HG02884 (cell line): ENCODE results near the gene RCSD1.

Experiments
- ATAC-seq: cut with Tn5 transposase; IDR thresholded peaks from one replicate; pipeline ENCODE4 v1.9.1; 2021; ENCODE audit warnings: mild to moderate bottlenecking, moderate library complexity; ENCODE audit not compliant: unreplicated experiment

RCSD1 gene

DNA sequence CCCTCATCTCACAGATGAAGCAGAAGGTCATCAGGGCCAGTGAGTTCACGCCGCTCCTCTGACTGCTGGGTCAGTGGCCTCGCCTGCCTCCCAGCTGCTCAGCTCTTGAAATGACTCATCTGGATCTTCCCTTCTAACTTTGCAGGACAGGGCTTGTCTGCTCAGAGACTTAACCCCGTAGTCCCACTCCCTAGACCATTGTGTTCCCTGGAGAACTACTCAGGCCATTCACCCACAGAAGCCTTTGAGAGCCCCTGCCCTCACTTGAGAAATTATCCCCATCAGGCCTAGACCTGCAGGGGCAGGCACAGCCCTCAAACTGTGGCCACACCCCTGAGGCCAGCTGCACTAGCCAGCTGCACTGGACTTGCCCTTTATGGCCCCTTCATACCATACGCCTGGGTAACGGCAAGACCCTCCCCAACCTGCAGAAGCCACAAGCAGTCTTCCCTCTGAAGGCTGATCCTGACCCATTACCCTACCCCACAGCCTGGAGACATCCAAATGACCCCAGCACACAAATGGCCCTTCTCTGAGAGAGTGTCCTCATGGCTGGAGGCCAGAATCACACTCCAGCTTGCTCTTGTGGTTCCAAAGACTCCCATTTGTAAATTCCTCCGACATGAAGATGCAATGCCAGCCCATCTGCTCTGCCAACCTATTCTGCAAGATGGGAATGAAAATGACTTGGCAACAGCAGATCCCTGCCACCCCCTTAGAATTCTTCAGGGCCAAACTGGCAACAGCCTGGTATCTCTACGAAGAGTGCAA, 33.2 kb downstream of the RCSD1 start:
- peak; percentile 54 for ATAC-seq

DNA sequence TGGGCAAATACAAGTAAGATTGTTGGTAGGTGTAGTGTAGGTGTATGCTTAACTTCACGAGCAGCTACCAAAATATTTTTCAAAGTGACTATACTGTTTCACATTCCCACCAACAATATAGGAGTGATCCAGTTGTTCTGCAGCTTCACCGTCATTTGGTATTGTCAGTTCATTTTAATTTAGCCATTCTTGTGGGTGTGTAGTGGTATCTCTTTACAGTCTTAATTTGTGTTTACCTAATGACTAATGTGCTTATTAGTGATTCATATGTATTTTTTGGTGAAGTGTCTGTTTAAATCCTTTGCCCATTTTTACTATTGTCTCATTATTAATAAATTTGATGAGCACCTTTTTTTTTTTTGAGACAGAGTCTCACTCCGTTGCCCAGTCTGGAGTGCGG, 35.4 kb downstream of the RCSD1 start:
- no peak for ATAC-seq

DNA sequence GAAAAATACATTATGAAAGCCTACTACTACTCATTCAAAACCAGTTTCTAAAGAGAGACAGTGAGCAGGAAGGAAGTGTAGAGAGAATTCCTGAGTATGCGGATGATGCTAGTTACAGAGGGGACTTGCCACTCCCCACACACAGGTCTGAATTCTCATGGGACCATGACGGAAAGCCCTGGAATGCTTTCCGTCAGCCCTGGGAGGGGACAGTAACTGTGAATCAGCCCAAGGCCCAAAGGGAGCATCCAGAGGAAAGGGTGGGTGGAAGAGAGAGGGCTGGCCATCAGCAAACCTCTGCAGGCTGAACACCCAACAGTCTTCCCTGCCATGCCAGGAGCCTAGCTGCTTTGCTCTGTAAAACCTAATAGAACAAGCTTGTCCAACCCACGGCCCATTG, 36.4 kb downstream of the RCSD1 start:
- no peak for ATAC-seq

DNA sequence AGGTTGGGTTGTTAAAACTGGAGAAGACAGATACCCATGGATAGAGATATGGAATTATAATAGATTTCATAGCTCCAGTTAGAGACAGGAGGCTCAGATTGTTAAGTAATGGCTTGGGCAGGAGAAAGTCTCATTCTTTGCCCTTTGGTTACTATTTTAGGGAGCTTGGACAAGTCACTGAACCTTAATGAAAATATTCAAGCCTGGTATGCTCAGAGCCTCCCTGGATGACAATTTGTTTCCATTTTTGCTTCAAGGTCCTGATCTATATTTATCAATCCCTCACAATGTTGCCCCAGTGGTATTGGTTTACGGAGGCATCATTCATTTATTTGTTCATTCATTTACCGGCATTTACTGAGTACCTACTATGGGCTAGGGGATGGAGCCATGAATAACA, 37.5 kb downstream of the RCSD1 start:
- no peak for ATAC-seq

DNA sequence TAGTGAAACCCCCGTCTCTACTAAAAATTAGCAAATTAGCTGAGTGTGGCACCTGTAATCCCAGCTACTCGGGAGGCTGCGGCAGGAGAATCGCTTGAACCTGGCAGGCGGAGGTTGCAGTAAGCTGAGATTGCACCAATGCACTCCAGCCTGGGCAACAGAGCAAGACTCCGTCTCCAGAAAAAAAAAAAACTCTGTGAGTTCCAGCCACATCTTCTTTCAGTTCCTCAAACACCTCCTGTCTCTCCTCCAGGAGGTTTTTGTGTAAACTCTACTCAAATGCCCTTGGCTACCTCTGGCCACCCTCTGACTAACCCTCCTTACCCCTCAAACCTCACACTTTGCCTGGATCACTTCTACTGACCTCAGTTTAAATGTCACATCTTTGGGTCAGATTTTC, 38.1 kb downstream of the RCSD1 start:
- peak; percentile 63 for ATAC-seq

DNA sequence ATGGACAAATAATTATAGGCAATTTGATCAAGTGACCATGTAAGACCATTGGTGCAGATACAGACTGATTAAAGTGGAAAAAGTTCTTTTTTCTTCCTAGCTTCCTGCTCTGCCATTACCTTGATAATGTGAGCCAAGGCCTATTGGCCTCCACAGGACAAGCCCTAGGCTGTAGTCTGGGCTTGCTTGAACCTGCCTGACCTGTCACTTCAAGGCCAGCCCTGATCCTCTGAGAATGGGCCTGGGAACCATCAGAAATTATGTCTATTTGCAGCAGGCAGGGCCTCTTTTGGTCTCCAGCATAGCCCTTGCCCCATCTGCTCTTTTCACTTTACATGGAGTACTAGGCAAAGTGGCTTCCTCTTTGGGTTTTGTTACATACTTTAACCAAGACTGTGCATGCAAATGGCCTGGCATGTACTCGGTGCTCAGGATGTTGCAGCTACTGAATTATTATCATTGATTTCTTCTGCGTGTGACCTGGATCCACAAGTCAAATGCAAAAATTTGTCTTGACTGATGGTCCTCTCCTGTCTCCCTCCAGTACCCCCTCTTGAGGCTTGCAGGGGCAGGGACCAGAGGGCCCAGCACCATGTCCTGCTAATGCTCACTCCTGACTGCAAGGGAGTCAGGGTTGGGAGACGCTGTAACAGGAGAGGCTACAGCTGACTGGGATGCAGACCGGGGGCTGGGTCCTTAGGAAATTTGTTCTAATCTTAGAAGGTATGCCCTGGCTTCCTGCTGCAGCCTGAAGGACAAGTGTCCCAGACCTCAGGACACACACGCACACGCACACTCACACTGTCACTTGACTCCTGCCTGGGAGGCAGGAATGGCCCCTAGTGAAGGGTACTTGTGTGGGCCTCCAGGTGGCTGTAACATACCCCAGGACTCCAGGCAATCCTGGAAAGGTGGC, 39.4 kb downstream of the RCSD1 start:
- ATAC-seq = peak; percentile 52

DNA sequence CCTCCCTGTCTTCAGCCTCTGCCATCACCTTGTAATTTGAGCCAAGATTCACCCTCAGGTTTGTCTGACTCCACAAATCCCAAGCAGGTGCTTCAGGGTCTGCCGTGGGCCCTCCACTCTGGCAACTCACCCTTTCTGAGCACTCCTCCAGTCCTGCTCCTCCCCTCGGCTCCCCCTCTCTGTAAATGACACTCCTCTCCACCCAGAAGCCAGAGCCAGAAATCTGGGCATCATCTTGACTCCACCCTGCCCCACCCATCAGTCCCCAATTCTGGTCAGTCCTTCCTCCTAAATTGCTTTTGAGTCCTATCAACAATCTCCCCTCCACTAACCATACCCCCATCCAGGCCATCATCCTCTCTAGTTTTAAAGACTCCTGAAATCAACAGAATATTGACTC, 40.5 kb downstream of the RCSD1 start:
- no peak for ATAC-seq

DNA sequence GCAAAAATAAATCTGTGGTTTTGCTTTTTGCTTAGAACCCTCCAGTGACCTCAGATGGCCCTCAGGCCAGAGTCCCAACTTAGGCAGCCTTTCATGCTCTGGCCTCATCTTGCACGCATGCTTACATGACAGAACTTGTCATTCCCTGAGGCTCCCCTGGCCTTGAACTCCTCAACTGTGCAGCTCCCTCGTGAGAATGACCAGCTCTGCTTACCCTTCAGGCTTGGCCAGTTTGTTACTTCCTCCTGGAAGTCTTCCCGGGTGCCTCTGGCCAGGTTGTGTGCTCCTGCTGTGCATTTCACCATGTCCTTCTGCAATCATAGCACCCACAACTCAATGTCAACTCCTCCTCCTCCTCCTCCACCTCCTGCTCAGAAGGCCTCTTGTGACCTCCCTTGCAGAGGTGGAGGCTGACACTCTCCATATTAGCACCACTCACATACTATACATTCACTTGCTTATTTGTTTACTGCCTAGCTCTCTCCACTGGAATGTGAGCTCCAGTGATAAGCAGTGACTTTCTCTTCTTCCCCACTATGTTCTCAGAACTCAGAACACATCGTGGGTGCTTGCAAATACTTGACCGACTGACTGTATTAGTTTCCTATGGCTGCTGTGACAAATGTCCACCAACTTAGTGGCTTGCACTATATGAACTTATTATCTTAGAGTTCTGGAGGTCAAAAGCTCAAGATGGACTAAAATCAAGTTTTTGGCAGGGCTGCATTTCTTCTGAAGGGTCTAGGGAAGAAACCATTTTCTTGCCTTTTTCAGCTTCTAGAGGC, 41.9 kb downstream of the RCSD1 start:
- no peak for ATAC-seq

DNA sequence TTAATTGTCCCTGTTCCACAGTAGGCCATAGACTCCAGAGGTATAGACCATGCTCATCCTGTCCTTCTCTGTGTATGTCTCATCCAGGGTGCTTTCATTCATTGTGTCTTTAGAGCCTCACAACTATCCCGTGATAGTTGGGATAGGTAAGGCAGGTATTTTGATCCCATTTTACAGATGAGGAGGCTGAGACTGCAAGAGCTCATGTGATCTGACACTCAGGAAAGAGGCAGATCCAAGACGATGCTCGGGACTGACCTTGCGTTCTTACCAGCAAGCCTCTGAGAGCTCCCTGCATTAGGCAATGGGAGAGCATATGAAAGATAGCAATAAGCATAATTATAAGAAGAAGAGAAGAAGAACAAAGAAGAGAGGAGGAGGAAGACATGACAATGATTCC, 42.8 kb downstream of the RCSD1 start:
- ATAC-seq = no peak

DNA sequence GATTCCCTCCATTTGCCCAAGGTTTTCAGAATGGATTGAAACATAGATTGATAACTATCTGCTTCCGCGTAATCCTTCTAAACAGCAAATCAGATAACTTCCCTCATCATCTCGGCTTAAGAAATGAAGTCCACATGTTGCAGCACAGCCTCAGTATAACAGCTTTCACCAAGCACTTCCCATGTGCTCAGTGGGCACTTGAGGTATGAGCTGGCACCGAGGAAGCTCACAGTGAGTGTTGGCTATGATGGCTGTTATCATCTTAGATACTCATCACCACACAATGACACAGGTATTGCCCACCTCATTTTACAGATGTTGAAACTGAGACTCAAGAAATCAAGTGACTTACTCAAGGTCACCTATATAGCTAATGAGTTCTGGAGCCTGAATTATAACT, 43.2 kb downstream of the RCSD1 start:
- ATAC-seq = no peak

DNA sequence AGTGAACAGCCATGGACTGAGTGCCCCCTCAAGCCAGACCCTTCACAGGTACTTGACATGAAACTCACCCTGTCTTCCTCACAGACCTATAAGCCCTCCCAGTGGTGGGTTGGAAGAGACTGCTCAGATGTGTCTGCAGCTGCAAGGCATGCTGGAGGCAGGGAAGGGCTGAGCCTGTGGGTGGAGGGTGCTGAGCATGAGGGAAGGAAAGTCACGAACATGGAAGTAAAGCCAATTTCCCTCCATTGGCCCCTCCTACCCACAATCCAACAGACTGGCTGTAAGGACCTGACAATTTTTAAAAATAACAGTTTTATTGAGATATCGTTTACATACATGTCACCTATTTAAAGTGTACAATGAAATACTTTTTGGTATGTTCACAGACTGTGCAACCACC, 44.1 kb downstream of the RCSD1 start:
- no peak for ATAC-seq

DNA sequence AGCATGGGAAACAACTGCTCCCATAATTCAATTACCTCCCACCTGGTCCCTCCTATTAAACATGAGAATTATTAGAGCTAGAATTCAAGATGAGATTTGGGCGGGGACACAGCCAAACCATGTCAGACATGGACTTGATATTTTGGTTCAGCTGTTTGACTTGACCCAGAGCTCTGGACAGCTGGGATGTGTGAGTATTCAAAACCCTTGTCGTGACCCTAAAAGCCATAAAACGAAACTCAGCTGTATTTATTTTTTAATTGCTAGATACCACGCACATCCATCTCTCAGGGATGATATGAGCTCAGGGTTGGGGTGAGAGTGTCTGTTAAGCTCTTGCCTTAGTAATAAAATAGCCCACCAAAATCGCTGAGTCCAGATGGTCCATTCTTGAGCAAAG, 45.4 kb downstream of the RCSD1 start:
- ATAC-seq = no peak

DNA sequence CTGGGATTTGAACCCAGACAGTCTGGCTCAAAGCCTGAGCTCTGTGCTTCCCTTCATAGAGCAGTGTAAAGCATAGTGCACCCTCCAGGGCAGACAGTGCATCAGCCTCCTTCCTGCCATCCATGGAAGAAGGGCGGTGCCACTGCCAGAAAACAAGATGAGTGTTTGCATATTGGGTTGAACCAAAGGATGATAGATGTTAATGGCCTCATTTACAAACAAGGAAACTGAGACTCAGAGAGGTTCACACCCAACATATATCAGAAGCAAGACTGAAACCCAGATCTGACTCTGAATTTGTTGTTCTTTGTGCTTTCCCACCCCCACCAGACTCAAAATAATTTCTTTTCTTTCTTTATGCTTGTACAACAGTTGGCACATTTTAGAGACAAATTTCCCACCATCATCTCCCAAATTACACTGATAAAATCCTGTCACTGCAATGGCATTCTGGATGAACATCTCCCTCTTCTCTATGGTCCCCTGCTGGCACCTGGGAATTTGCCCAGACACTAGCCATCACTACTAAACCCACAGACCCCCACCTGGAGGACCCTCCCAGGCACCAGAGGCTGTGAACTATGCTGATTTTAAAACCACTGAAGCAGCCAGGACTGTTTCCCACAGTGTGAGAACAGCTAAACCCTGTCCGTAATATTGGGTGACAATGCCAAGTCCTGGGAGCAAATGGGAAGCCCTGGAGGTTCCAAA, 46.3 kb downstream of the RCSD1 start:
- peak; percentile 49 for ATAC-seq

DNA sequence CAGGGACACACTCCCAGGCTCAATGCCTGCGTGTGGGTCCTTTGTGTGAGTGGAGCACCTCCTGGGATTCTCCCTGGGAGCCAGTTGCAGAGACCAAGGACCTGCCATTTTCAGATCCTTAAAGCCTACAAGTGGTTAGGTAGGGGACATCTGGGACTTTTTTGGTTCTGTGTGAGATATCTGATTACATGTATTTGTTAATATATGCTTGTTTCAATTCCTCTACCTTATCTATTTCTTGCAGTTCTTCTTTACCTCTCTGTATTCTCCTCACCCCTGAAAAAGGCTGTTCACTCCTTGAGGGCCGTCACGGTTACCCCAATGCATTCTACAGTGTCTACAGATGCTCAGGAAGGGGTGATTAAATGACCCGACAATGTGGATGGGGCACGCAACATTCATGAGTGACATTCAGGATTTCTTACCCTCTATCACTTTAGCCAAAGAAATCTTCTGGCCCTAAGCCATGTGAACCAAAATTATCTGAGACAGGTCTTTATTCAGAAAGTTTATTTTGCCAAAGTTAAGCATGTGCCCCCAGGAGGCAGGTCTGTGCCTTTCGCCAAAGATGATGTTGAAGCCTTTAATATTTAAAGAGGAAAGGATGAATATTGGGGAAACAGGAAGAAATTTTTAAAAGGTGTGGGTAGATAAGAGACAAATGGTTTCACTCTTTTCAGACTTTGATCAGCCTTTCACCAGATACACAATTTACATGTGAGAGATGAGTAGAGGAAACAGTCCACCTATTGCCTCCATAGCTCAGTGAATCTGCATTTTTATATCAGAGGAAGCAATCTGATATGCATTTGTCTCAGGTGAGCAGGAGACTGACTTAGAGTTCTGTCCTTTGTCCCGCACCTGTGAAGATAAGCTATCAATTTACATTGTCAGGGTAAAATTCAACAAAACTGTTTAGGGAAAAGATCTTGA, 47.1 kb downstream of the RCSD1 start:
- ATAC-seq = no peak

DNA sequence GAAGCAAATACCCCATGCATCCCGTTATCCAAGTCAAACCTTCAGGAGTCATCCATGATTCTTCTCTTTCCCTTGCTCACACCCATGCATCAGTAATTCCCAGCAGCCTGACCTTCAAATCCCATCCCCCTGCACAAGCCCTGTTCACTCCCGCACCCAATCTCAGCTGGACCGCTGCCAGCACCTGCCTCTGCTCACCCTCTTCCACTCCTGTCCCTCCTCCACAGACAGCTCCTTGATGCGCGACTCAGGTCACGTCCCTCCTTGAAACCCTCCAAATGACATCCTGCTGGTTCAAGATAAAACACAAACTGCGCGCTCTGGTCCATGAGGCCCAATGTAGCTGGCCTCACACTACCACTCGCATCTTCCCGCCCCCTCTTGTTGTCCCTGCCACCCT, 48.4 kb downstream of the RCSD1 start:
- no peak for ATAC-seq

DNA sequence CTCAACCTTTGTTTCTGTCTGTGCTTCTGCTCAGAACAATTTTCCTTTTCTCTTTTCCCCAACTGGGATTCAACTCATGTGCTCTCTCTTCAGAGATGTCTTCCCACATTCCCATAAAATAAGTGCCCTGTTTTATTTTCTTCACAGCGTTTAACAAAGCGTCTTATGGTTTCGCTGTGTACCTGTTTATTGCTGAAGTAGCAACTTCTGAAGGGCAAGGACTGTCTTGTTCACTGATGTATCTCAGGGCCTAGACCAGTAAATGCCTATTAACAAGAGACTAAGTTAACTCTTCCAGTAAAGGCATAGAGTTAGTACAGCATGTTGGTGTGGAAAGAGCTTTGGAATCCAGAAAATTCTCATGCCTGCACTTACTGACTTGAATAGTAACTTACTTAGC, 48.8 kb downstream of the RCSD1 start:
- ATAC-seq = no peak

DNA sequence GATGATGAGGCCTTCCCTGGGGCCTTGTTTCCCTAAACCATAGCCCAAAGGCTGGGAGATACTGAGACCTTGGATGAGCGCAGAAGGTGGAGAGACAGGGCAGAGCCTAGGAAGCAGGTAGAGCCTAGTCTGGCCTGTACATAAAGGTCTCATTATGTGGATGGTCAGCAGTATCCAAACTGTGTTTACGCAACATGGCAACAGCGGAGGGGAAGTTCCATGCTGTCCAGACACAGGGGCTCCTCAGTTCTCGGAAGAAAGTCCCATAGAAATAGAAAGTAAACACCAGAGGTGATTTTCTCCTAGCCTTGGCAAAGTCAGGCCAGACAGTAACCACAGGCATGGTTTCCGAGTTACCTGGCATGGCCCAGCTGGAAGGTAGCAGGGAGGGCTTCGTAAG, 49.7 kb downstream of the RCSD1 start:
- ATAC-seq = no peak

DNA sequence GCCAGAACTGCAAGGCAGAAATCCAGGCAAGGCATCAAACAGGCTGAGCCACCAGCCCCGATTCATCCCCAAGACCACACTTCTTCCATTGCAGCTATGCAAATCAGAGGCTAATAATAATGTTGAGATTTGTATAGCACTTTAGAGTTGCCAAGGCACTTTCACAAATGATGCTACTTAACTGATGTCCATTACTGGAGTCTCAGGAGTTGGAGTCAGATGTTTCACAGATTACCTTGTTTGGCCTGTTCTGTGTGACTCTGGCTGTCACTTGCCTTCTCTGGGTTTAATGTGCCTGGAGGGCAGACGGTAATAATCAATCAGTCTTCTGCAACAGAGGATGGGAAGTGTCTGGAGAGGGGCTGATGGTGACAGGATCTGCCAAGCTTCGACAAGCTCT, 51.0 kb downstream of the RCSD1 start:
- no peak for ATAC-seq

DNA sequence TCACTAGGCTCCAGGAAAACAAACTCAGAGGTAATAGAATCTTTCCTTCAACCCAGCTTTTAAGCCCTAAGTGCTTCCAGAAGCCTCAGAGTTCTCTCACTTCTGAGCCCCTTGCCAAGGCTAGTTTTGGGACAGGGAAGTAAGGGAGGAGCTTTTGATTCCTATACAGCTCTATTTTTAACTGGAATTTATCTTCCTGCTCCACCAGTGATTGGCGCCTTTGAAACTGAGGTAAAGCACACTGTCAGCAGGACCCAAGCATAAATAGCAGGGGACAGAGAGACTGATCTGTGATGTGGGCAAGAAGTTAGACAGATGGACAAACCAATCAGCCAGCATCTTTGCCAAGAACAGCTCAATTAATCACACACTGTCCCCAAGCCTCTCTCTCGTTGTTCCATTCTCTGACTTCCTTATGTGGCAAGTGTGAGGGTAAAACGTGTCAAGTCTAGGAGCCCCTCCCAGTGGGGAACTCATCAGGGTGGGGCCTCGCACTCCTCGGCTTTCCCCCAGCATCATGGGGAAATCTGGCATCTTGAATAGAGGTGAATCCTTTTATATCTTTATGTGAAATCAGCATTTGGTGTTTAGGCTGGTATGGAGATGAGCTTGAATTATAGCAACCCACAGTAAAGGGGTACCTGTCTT, 51.5 kb downstream of the RCSD1 start:
- ATAC-seq = no peak
